Activated CD4-positive, alpha-beta T cell treated with anti-CD3 and anti-CD28 coated beads, Interleukin-2, amount 10 ng/mL, durations not matched to agents 7 days and 5 days (primary cell): ENCODE data around the gene CCDC3. TPM values are rescaled to one million over a fixed set of nuclear protein-coding genes. Genes with fewer than 3 reads are reported as not detected.
A peak's percentile ranks its signal among the peaks of the same experiment; 100 is the strongest.

Experiments
- CTCF ChIA-PET: fragments of 350-600 bp; sonication (Branson Sonifier 250); formaldehyde crosslinking; loops from one replicate; lab custom pipeline; 2021; ENCODE audit warnings: antibody characterized with exemption; lab: Charles Lee
- POLR2A ChIA-PET: fragments of 350-600 bp; sonication (Branson Sonifier 250); formaldehyde crosslinking; loops from one replicate; lab custom pipeline; 2021; ENCODE audit warnings: antibody characterized with exemption; lab: Charles Lee
- DNase-seq: peaks from one replicate; pipeline ENCODE4 v3.0.0-alpha.2; 2020
- H3K27ac Mint-ChIP-seq: one replicate; pipeline ENCODE4 v1.8.0; 2021; ENCODE audit warnings: mild to moderate bottlenecking, moderate library complexity, mixed read lengths
- H3K27me3 Mint-ChIP-seq: one replicate; pipeline ENCODE4 v1.8.0; 2021; ENCODE audit warnings: mixed read lengths
- H3K36me3 Mint-ChIP-seq: one replicate; pipeline ENCODE4 v1.8.0; 2021; ENCODE audit warnings: low read depth, mixed read lengths
- H3K4me1 Mint-ChIP-seq: one replicate; pipeline ENCODE4 v1.8.0; 2021; ENCODE audit warnings: mixed read lengths
- H3K4me3 Mint-ChIP-seq: one replicate; pipeline ENCODE4 v1.8.0; 2021; ENCODE audit warnings: mild to moderate bottlenecking, moderate library complexity, mixed read lengths
- H3K9me3 Mint-ChIP-seq: one replicate; pipeline ENCODE4 v1.8.0; 2021; ENCODE audit warnings: mixed read lengths
- total RNA-seq, 2 experiments: library from RNA; stranded (reverse); gene quantifications; one replicate each; pipeline ENCODE4 v1.2.3, GENCODE V29; 2021

CCDC3 gene
- total RNA-seq, 2 experiments from 2014 or later: 0.10 to 0.12 TPM

GRCh38 chr10:13026873-13027272, 25.4 kb upstream of the CCDC3 start:
- Mint-ChIP-seq H3K36me3 (no peaks in the 10 kb centered on the region), H3K9me3 (peaks cover 14% of the 10 kb centered on the region), H3K27me3 (peaks cover 10% of the 10 kb centered on the region), H3K27ac (no peak overlapping the region), H3K4me1 (no peaks in the 10 kb centered on the region), H3K4me3 (no peak overlapping the region)
- CTCF ChIA-PET: no interaction called here
- DNase-seq: no peak
- POLR2A ChIA-PET: interaction anchor here (0.6 kb wide), 1 partner anchor 16 kb away, joined by 3 read pairs; no protein-coding TSS in a partner anchor

GRCh38 chr10:13023754-13024153, 22.2 kb upstream of the CCDC3 start:
- POLR2A ChIA-PET: no interaction called here
- peaks cover 6% of the 10 kb centered on the region for H3K27me3 Mint-ChIP-seq
- no peak overlapping the region for H3K27ac Mint-ChIP-seq
- no peak overlapping the region for H3K4me3 Mint-ChIP-seq
- CTCF ChIA-PET: interaction anchor here (0.6 to 0.9 kb wide), 2 partner anchors 9 to 188 kb away, joined by 3 read pairs; no protein-coding TSS in a partner anchor
- H3K36me3 Mint-ChIP-seq: no peaks in the 10 kb centered on the region
- no peak for DNase-seq
- H3K9me3 Mint-ChIP-seq: peaks cover 14% of the 10 kb centered on the region
- H3K4me1 Mint-ChIP-seq: no peaks in the 10 kb centered on the region

GRCh38 chr10:13019280-13019679, 17.8 kb upstream of the CCDC3 start:
- peaks cover 6% of the 10 kb centered on the region for H3K9me3 Mint-ChIP-seq
- H3K4me1 Mint-ChIP-seq: no peaks in the 10 kb centered on the region
- CTCF ChIA-PET: no interaction called here
- peaks cover 6% of the 10 kb centered on the region for H3K27me3 Mint-ChIP-seq
- POLR2A ChIA-PET: no interaction called here
- no peak for DNase-seq
- H3K27ac Mint-ChIP-seq: no peak overlapping the region
- no peak overlapping the region for H3K4me3 Mint-ChIP-seq
- H3K36me3 Mint-ChIP-seq: no peaks in the 10 kb centered on the region

- ChIA-PET POLR2A (no interaction called here), CTCF (no interaction called here)
- no peaks in the 10 kb centered on the region for H3K36me3 Mint-ChIP-seq
- DNase-seq: no peak
- peaks cover 8% of the 10 kb centered on the region for H3K27me3 Mint-ChIP-seq
- no peaks in the 10 kb centered on the region for H3K4me1 Mint-ChIP-seq
- H3K9me3 Mint-ChIP-seq: peaks cover 5% of the 10 kb centered on the region
- H3K4me3 Mint-ChIP-seq: no peak overlapping the region
- H3K27ac Mint-ChIP-seq: no peak overlapping the region
Measured at GRCh38 chr10:13018171-13018570, 16.7 kb upstream of the CCDC3 start.

- Mint-ChIP-seq H3K9me3 (no peaks in the 10 kb centered on the region), H3K36me3 (no peaks in the 10 kb centered on the region), H3K27ac (no peak overlapping the region), H3K27me3 (peaks cover 15% of the 10 kb centered on the region), H3K4me1 (no peaks in the 10 kb centered on the region), H3K4me3 (no peak overlapping the region)
- POLR2A ChIA-PET: no interaction called here
- DNase-seq: no peak
- CTCF ChIA-PET: no interaction called here
Measured at GRCh38 chr10:13016886-13017285, 15.4 kb upstream of the CCDC3 start.

GRCh38 chr10:13016426-13016825, 14.9 kb upstream of the CCDC3 start:
- Mint-ChIP-seq H3K27ac (no peak overlapping the region), H3K36me3 (no peaks in the 10 kb centered on the region)
- CTCF ChIA-PET: no interaction called here

GRCh38 chr10:13006037-13006436, 4.5 kb upstream of the CCDC3 start:
- Mint-ChIP-seq H3K27ac (no peak overlapping the region), H3K36me3 (no peaks in the 10 kb centered on the region), H3K9me3 (no peaks in the 10 kb centered on the region), H3K4me3 (no peak overlapping the region), H3K27me3 (peaks cover 42% of the 10 kb centered on the region), H3K4me1 (peaks cover 4% of the 10 kb centered on the region)
- ChIA-PET POLR2A (no interaction called here), CTCF (no interaction called here)
- no peak for DNase-seq

More at GRCh38 chr10:13016426-13016825, 14.9 kb upstream of the CCDC3 start:
- POLR2A ChIA-PET: no interaction called here
- no peaks in the 10 kb centered on the region for H3K9me3 Mint-ChIP-seq
- no peak overlapping the region for H3K4me3 Mint-ChIP-seq
- peaks cover 20% of the 10 kb centered on the region for H3K27me3 Mint-ChIP-seq
- H3K4me1 Mint-ChIP-seq: no peaks in the 10 kb centered on the region
- DNase-seq: no peak

- CTCF ChIA-PET: no interaction called here
- Mint-ChIP-seq H3K9me3 (no peaks in the 10 kb centered on the region), H3K4me3 (no peak overlapping the region), H3K4me1 (peaks cover 9% of the 10 kb centered on the region), H3K36me3 (no peaks in the 10 kb centered on the region), H3K27ac (no peak overlapping the region), H3K27me3 (peaks cover 62% of the 10 kb centered on the region)
- DNase-seq: no peak
- POLR2A ChIA-PET: no interaction called here
Measured at GRCh38 chr10:13003759-13004158, 2.2 kb upstream of the CCDC3 start.

GRCh38 chr10:13003004-13003403, 1.5 kb upstream of the CCDC3 start:
- Mint-ChIP-seq H3K27ac (no peak overlapping the region), H3K4me3 (no peak overlapping the region), H3K36me3 (no peaks in the 10 kb centered on the region), H3K4me1 (peaks cover 9% of the 10 kb centered on the region), H3K27me3 (peaks cover 64% of the 10 kb centered on the region), H3K9me3 (no peaks in the 10 kb centered on the region)
- no peak for DNase-seq
- ChIA-PET CTCF (interaction anchor here (0.6 kb wide), 1 partner anchor 1812 kb away, joined by 3 read pairs; no protein-coding TSS in a partner anchor), POLR2A (no interaction called here)

- H3K4me3 Mint-ChIP-seq: peak overlapping the region; percentile 14
Measured at GRCh38 chr10:13001887-13002212, 337 bp upstream of the CCDC3 start.

GRCh38 chr10:13000431-13000830, 1.1 kb downstream of the CCDC3 start:
- no peak for DNase-seq
- Mint-ChIP-seq H3K9me3 (no peaks in the 10 kb centered on the region), H3K27ac (no peak overlapping the region), H3K36me3 (no peaks in the 10 kb centered on the region), H3K27me3 (peaks cover 63% of the 10 kb centered on the region), H3K4me1 (peaks cover 9% of the 10 kb centered on the region), H3K4me3 (peak overlapping the region; percentile 35)
- CTCF ChIA-PET: interaction anchor here (1.3 kb wide), 1 partner anchor 12 kb away, joined by 3 read pairs; no protein-coding TSS in a partner anchor
- POLR2A ChIA-PET: no interaction called here

More at GRCh38 chr10:13001887-13002212, 337 bp upstream of the CCDC3 start:
- peaks cover 9% of the 10 kb centered on the region for H3K4me1 Mint-ChIP-seq
- POLR2A ChIA-PET: no interaction called here
- no peaks in the 10 kb centered on the region for H3K9me3 Mint-ChIP-seq
- no peak overlapping the region for H3K27ac Mint-ChIP-seq
- H3K27me3 Mint-ChIP-seq: peaks cover 61% of the 10 kb centered on the region
- no peaks in the 10 kb centered on the region for H3K36me3 Mint-ChIP-seq
- DNase-seq: no peak
- CTCF ChIA-PET: no interaction called here

GRCh38 chr10:12999849-13000248, 1.7 kb downstream of the CCDC3 start:
- ChIA-PET POLR2A (no interaction called here), CTCF (interaction anchor here (1.3 kb wide), 1 partner anchor 11 kb away, joined by 3 read pairs; no protein-coding TSS in a partner anchor)
- Mint-ChIP-seq H3K4me3 (no peak overlapping the region), H3K27ac (no peak overlapping the region), H3K9me3 (no peaks in the 10 kb centered on the region), H3K27me3 (peaks cover 58% of the 10 kb centered on the region), H3K36me3 (no peaks in the 10 kb centered on the region), H3K4me1 (peaks cover 9% of the 10 kb centered on the region)
- DNase-seq: no peak

- H3K9me3 Mint-ChIP-seq: no peaks in the 10 kb centered on the region
- no peak overlapping the region for H3K27ac Mint-ChIP-seq
- CTCF ChIA-PET: no interaction called here
- no peak for DNase-seq
- H3K36me3 Mint-ChIP-seq: no peaks in the 10 kb centered on the region
- peaks cover 38% of the 10 kb centered on the region for H3K27me3 Mint-ChIP-seq
- no peaks in the 10 kb centered on the region for H3K4me1 Mint-ChIP-seq
- POLR2A ChIA-PET: no interaction called here
- no peak overlapping the region for H3K4me3 Mint-ChIP-seq
Measured at GRCh38 chr10:12995425-12995861, 6.1 kb downstream of the CCDC3 start.

- POLR2A ChIA-PET: no interaction called here
Measured at GRCh38 chr10:12993595-12993994, 7.9 kb downstream of the CCDC3 start.

More at GRCh38 chr10:12993595-12993994, 7.9 kb downstream of the CCDC3 start:
- CTCF ChIA-PET: no interaction called here
- no peak for DNase-seq
- Mint-ChIP-seq H3K27ac (no peak overlapping the region), H3K4me1 (no peaks in the 10 kb centered on the region), H3K9me3 (no peaks in the 10 kb centered on the region), H3K27me3 (peaks cover 23% of the 10 kb centered on the region), H3K4me3 (no peak overlapping the region), H3K36me3 (no peaks in the 10 kb centered on the region)
